ENCODE data around the gene MAPK1.
"Not testable (repeated sequence)": the region's sequence is repeated elsewhere in the genome, so short reads cannot be mapped to it uniquely, and the experiment has no call there.

Gene MAPK1

GRCh38 chr22:21818487-21819182 is 48.8 kb downstream of the MAPK1 start (continued):
- TF ChIP-seq CSRNP3 (CRISPR knock-in tag; IDR thresholded peaks at IDR 0.05) (no peak), ZC3H10 (CRISPR knock-in tag; IDR thresholded peaks at IDR 0.05) (no peak), CSDC2 (CRISPR knock-in tag; IDR thresholded peaks at IDR 0.05) (no peak)

- ATAC-seq = not testable (repeated sequence)
Measured at GRCh38 chr22:21817497-21817853, 50.0 kb downstream of the MAPK1 start.

GRCh38 chr22:21816787-21817496 is 50.5 kb downstream of the MAPK1 start:
- TF ChIP-seq RARB (CRISPR knock-in tag; IDR thresholded peaks at IDR 0.05) (no peak), ESRRG (CRISPR knock-in tag; IDR thresholded peaks at IDR 0.05) (no peak), ZC3H10 (CRISPR knock-in tag; IDR thresholded peaks at IDR 0.05) (no peak), ISL1 (CRISPR knock-in tag; IDR thresholded peaks at IDR 0.05) (no peak), POU6F1 (CRISPR knock-in tag; IDR thresholded peaks at IDR 0.05; ENCODE audit: borderline replicate concordance, low read depth) (no peak), SNAI2 (CRISPR knock-in tag; IDR thresholded peaks at IDR 0.05) (no peak), TCF4 (CRISPR knock-in tag; IDR thresholded peaks at IDR 0.05; ENCODE audit: borderline replicate concordance) (no peak), ARNTL (CRISPR knock-in tag; IDR thresholded peaks at IDR 0.05; ENCODE audit: borderline replicate concordance, low read depth) (no peak), CSRNP3 (CRISPR knock-in tag; IDR thresholded peaks at IDR 0.05) (no peak), CSDC2 (CRISPR knock-in tag; IDR thresholded peaks at IDR 0.05) (no peak), PPARA (CRISPR knock-in tag; IDR thresholded peaks at IDR 0.05; ENCODE audit: borderline replicate concordance) (no peak), GLIS3 (CRISPR knock-in tag; IDR thresholded peaks at IDR 0.05) (no peak)
- peak; percentile 92 for ATAC-seq

- ATAC-seq = no peak
- TF ChIP-seq PATZ1 (CRISPR knock-in tag; IDR thresholded peaks at IDR 0.05; ENCODE audit: borderline replicate concordance) (no peak), CSRNP3 (CRISPR knock-in tag; IDR thresholded peaks at IDR 0.05) (no peak), ZC3H10 (CRISPR knock-in tag; IDR thresholded peaks at IDR 0.05) (no peak), ZFP30 (CRISPR knock-in tag; IDR thresholded peaks at IDR 0.05) (no peak), CREB5 (CRISPR knock-in tag; IDR thresholded peaks at IDR 0.05; ENCODE audit: low read depth) (no peak), ARNTL (CRISPR knock-in tag; IDR thresholded peaks at IDR 0.05; ENCODE audit: borderline replicate concordance, low read depth) (no peak), ZNF8 (CRISPR knock-in tag; IDR thresholded peaks at IDR 0.05) (no peak), OSR1 (CRISPR knock-in tag; IDR thresholded peaks at IDR 0.05) (no peak), PPARA (CRISPR knock-in tag; IDR thresholded peaks at IDR 0.05; ENCODE audit: borderline replicate concordance) (no peak), TCF4 (CRISPR knock-in tag; IDR thresholded peaks at IDR 0.05; ENCODE audit: borderline replicate concordance) (no peak), TOX (CRISPR knock-in tag; IDR thresholded peaks at IDR 0.05; ENCODE audit: borderline replicate concordance) (no peak), ISL1 (CRISPR knock-in tag; IDR thresholded peaks at IDR 0.05) (no peak), POU6F1 (CRISPR knock-in tag; IDR thresholded peaks at IDR 0.05; ENCODE audit: borderline replicate concordance, low read depth) (no peak), SNAI2 (CRISPR knock-in tag; IDR thresholded peaks at IDR 0.05) (no peak), BACH2 (CRISPR knock-in tag; IDR thresholded peaks at IDR 0.05; ENCODE audit: borderline replicate concordance) (no peak), ZNF70 (CRISPR knock-in tag; IDR thresholded peaks at IDR 0.05) (no peak), ZFP3 (CRISPR knock-in tag; IDR thresholded peaks at IDR 0.05) (no peak), ZNF565 (CRISPR knock-in tag; conservative IDR thresholded peaks at IDR 0.05; ENCODE audit: low read depth) (no peak), GLIS3 (CRISPR knock-in tag; IDR thresholded peaks at IDR 0.05) (no peak)
Measured at GRCh38 chr22:21816472-21816786, 51.0 kb downstream of the MAPK1 start.

Measured in SK-N-SH treated with all-trans-retinoic acid at 6 μM for 48 hours (cell line).